ENCODE results near the gene TRPM7.
"Not testable (repeated sequence)": the region's sequence is repeated elsewhere in the genome, so short reads cannot be mapped to it uniquely, and the experiment has no call there.

Gene TRPM7

GRCh38 chr15:50686469-50687301 is at the start of gene TRPM7:
Gene TRPM7 (minus strand): TSS chr15:50686797. CDS start chr15:50686533, 264 bp downstream.
- DNase-seq: peak; percentile 92

GRCh38 chr15:50735156-50735555 is 48.6 kb upstream of the TRPM7 start:
- no peak for DNase-seq

GRCh38 chr15:50726315-50726714 is 39.7 kb upstream of the TRPM7 start:
- no peak for DNase-seq

- no peak for DNase-seq
These were observed 32.1 kb upstream of the TRPM7 start for GRCh38 chr15:50718700-50719125.

- no peak for DNase-seq
These were observed 25.4 kb upstream of the TRPM7 start for GRCh38 chr15:50712018-50712417.

GRCh38 chr15:50710585-50710984 is 24.0 kb upstream of the TRPM7 start:
- DNase-seq: no peak

- no peak for DNase-seq
These were observed 21.4 kb upstream of the TRPM7 start for GRCh38 chr15:50707878-50708427.

- DNase-seq: no peak
These were observed 16.3 kb upstream of the TRPM7 start for GRCh38 chr15:50702762-50703334.

GRCh38 chr15:50698101-50698500 is 11.5 kb upstream of the TRPM7 start:
- DNase-seq: no peak

GRCh38 chr15:50697109-50697797 is 10.7 kb upstream of the TRPM7 start:
- no peak for DNase-seq

GRCh38 chr15:50694634-50695165 is 8.1 kb upstream of the TRPM7 start:
- DNase-seq: not testable (repeated sequence)

- no peak for DNase-seq
These were observed 805 bp upstream of the TRPM7 start for GRCh38 chr15:50687302-50687902.

- peak; percentile 64 for DNase-seq
These were observed 575 bp downstream of the TRPM7 start for GRCh38 chr15:50685976-50686468.

- no peak for DNase-seq
These were observed 1.2 kb downstream of the TRPM7 start for GRCh38 chr15:50685191-50685975.

- DNase-seq: no peak
These were observed 5.1 kb downstream of the TRPM7 start for GRCh38 chr15:50681467-50681866.

- no peak for DNase-seq
These were observed 9.7 kb downstream of the TRPM7 start for GRCh38 chr15:50676799-50677483.

- DNase-seq: no peak
These were observed 11.0 kb downstream of the TRPM7 start for GRCh38 chr15:50675535-50676144.

- no peak for DNase-seq
These were observed 16.5 kb downstream of the TRPM7 start for GRCh38 chr15:50670115-50670514.

- DNase-seq: no peak
These were observed 17.0 kb downstream of the TRPM7 start for GRCh38 chr15:50669611-50670010.

- no peak for DNase-seq
These were observed 20.7 kb downstream of the TRPM7 start for GRCh38 chr15:50665938-50666337.

GRCh38 chr15:50655555-50655954 is 31.0 kb downstream of the TRPM7 start:
- DNase-seq: no peak

All from left hindlimb (tissue), 1 donor.